Keratinocyte (primary cell): ENCODE data around the gene FBXO7. TPM values are rescaled to one million over a fixed set of nuclear protein-coding genes. Genes with fewer than 3 reads are reported as not detected.
A peak's percentile ranks its signal among the peaks of the same experiment; 100 is the strongest.

Source experiments
- DNase-seq: peaks from one replicate; pipeline ENCODE4 v3.0.0-alpha.2; 2011; ENCODE audit warnings: low read depth, missing footprints, low spot score
- FAIRE-seq: peaks from 2 replicates; lab custom pipeline; 2011; peaks lifted over from hg19 to GRCh38; lab: Jason Lieb, UNC
- H2AFZ ChIP-seq: 2 replicates; pipeline ENCODE4 v1.6.0; 2012; ENCODE audit warnings: low read length, control low read depth, inconsistent platforms; ENCODE audit not compliant: control insufficient read depth
- H3K27ac ChIP-seq: 2 replicates; pipeline ENCODE4 v1.5.1; 2011; ENCODE audit warnings: low read length; ENCODE audit not compliant: control insufficient read depth, insufficient read depth
- H3K27me3 ChIP-seq: 3 replicates; pipeline ENCODE4 v1.6.0; 2011; ENCODE audit warnings: low read length; ENCODE audit not compliant: control insufficient read depth, insufficient read depth; ENCODE audit errors: extremely low read depth
- H3K36me3 ChIP-seq, 2 experiments: 2 replicates in 1 of 2; 3 replicates in 1 of 2; pipeline ENCODE4 v1.5.1; 2011; ENCODE audit warnings: low read length in 2 of 2, mild to moderate bottlenecking in 1 of 2; ENCODE audit not compliant: control insufficient read depth in 2 of 2, insufficient read depth in 2 of 2; ENCODE audit errors: extremely low read depth in 1 of 2
- H3K4me1 ChIP-seq: 3 replicates; pipeline ENCODE4 v1.5.1; 2011; ENCODE audit warnings: low read length; ENCODE audit not compliant: control insufficient read depth, insufficient read depth; ENCODE audit errors: extremely low read depth
- H3K4me2 ChIP-seq: 3 replicates; pipeline ENCODE4 v1.6.0; 2011; ENCODE audit warnings: low read depth, low read length; ENCODE audit not compliant: control insufficient read depth, insufficient read depth; ENCODE audit errors: extremely low read depth
- H3K4me3 ChIP-seq, 3 experiments: fragments of 200-600 bp in 1 of 3; sonication (generic) in 1 of 3; 2 replicates in 2 of 3; 3 replicates in 1 of 3; pipeline ENCODE4 v1.5.1; 2011 to 2016; ENCODE audit warnings: low read length in 3 of 3, mild to moderate bottlenecking in 3 of 3, control low read depth in 2 of 3, inconsistent platforms in 1 of 3, low read depth in 1 of 3, mixed read lengths in 1 of 3, mixed run types in 1 of 3, moderate library complexity in 1 of 3; ENCODE audit not compliant: control insufficient read depth in 2 of 3, insufficient read depth in 2 of 3; ENCODE audit errors: extremely low read depth in 1 of 3
- H3K79me2 ChIP-seq: 2 replicates; pipeline ENCODE4 v1.6.0; 2012; ENCODE audit warnings: low read length; ENCODE audit not compliant: control insufficient read depth, insufficient read depth
- H3K9ac ChIP-seq: 3 replicates; pipeline ENCODE4 v1.6.0; 2011; ENCODE audit warnings: low read length; ENCODE audit not compliant: control insufficient read depth, insufficient read depth; ENCODE audit errors: extremely low read depth
- H3K9me1 ChIP-seq: 3 replicates; pipeline ENCODE4 v1.6.0; 2011; ENCODE audit warnings: low read length; ENCODE audit not compliant: control insufficient read depth, insufficient read depth; ENCODE audit errors: extremely low read depth
- H3K9me3 ChIP-seq: 2 replicates; pipeline ENCODE4 v1.5.1; 2012; ENCODE audit warnings: low read depth, low read length; ENCODE audit not compliant: control insufficient read depth
- H4K20me1 ChIP-seq: 3 replicates; pipeline ENCODE4 v1.6.0; 2011; ENCODE audit warnings: low read length; ENCODE audit not compliant: control insufficient read depth, insufficient read depth; ENCODE audit errors: extremely low read depth
- EZH2 ChIP-seq: IDR thresholded peaks from one replicate; pipeline ENCODE4 v1.6.1; 2012; ENCODE audit warnings: inconsistent platforms, mild to moderate bottlenecking, low read length, moderate library complexity
- dilution Hi-C: fragments of 300-500 bp; cut with MboI; formaldehyde crosslinking; loops from one replicate; pipeline ENCODE4 v1.7.0; 2020; ENCODE audit warnings: low sequenced_read_pairs; ENCODE audit not compliant: extremely low pct_ligation_motif_present
- polyA plus RNA-seq, 5 experiments: library from polyadenylated mRNA; depleted of rRNA in 3 of 5; stranded (reverse) in 3 of 5; stranded (forward) in 1 of 5; unstranded in 1 of 5; fragments of >200 nt; gene quantifications; 1 replicate in 1 of 5; 2 replicates in 3 of 5; 3 replicates in 1 of 5; pipeline versions ENCODE4 v1.2.1 to v1.2.3, GENCODE V29; 2011 to 2012; ENCODE audit warnings: missing spikeins in 2 of 5, low read depth in 1 of 5, low replicate concordance in 1 of 5
- TF ChIP-seq, protein P1 (sequence below), 3 experiments: IDR thresholded peaks in 1 of 3; conservative IDR thresholded peaks in 1 of 3; optimal IDR thresholded peaks in 1 of 3; 2 replicates in 2 of 3; 3 replicates in 1 of 3; pipeline versions ENCODE3 to v1.5.1; 2011; ENCODE audit warnings: low read length in 3 of 3, mild to moderate bottlenecking in 3 of 3, moderate library complexity in 2 of 3, control low read depth in 1 of 3, inconsistent platforms in 1 of 3; ENCODE audit not compliant: insufficient read depth in 2 of 3; ENCODE audit errors: extremely low read depth in 1 of 3

FBXO7 gene
- polyA plus RNA-seq, 1 donor (not counting 4 experiments of a cell fraction or from before 2014, with no cell fraction given) = 106 TPM

DNA sequence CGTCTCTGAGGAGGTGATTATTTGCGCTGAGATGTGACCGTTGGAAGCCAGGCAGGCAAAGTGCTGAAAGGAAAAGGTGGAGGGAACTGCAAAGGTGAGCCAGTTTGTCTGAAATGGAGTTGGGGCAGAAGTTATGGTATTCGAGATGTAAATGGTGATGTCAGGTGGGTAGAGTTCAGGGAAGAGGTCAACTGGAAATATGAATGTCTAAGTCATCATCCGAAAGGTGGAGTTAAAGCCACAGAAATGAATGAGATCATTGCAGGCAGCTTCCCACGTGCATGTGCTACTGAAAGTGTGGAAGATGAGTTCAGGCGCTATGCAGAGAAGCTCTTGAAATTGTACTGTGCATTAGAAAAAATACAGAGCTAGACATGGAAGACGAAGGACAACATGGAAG lies 8.1 kb upstream of the FBXO7 start:
- H3K27ac ChIP-seq = no peak overlapping the region
- FAIRE-seq (no peak), DNase-seq (no peak)
- peaks cover 4% of the 10 kb centered on the region for H3K4me1 ChIP-seq
- TF ChIP-seq, protein P1, sequence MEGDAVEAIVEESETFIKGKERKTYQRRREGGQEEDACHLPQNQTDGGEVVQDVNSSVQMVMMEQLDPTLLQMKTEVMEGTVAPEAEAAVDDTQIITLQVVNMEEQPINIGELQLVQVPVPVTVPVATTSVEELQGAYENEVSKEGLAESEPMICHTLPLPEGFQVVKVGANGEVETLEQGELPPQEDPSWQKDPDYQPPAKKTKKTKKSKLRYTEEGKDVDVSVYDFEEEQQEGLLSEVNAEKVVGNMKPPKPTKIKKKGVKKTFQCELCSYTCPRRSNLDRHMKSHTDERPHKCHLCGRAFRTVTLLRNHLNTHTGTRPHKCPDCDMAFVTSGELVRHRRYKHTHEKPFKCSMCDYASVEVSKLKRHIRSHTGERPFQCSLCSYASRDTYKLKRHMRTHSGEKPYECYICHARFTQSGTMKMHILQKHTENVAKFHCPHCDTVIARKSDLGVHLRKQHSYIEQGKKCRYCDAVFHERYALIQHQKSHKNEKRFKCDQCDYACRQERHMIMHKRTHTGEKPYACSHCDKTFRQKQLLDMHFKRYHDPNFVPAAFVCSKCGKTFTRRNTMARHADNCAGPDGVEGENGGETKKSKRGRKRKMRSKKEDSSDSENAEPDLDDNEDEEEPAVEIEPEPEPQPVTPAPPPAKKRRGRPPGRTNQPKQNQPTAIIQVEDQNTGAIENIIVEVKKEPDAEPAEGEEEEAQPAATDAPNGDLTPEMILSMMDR (optimal IDR thresholded peaks at IDR 0.05 in 1 of 3, IDR thresholded peaks at IDR 0.05 in 1 of 3, conservative IDR thresholded peaks at IDR 0.05 in 1 of 3; ENCODE audit: extremely low read depth in 1 of 3, insufficient read depth in 2 of 3, low read length in 3 of 3) = no peak
- no peak for TF ChIP-seq EZH2
- no peak overlapping the region for H3K4me3 ChIP-seq
- H3K9me1 ChIP-seq = no peaks in the 10 kb centered on the region
- no peak overlapping the region for H3K4me2 ChIP-seq
- H3K9ac ChIP-seq = no peak overlapping the region
- no peaks in the 10 kb centered on the region for H3K79me2 ChIP-seq
- dilution Hi-C loops = no loop called here
- H3K9me3 ChIP-seq = no peaks in the 10 kb centered on the region
- H2AFZ ChIP-seq = no peak overlapping the region
- H3K27me3 ChIP-seq = peaks cover 10% of the 10 kb centered on the region
- no peaks in the 10 kb centered on the region for H4K20me1 ChIP-seq
- H3K36me3 ChIP-seq = no peaks in the 10 kb centered on the region

DNA sequence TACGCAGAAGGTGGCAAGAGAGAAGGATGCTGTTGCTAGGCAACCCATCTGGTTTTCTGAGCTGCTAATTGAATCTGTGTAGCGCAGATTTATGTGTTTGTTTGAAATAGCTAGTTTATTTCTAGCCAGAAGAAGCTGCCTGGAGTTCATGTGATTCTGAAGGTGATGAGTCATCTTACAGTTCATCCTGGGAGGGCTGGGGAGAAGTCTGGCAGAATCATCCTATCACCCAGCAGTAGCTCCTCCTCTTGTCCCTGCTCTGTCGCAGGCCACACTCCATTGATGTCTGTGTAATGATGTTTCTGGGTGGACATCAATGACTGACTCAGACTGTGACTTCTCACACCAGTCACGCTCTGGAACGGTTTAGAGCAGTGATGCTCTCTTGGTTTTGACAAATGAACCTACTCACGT lies 4.8 kb upstream of the FBXO7 start:
- DNase-seq = no peak
- no peaks in the 10 kb centered on the region for H3K9me3 ChIP-seq
- peaks cover 8% of the 10 kb centered on the region for H3K4me1 ChIP-seq
- H2AFZ ChIP-seq = no peak overlapping the region
- no peak overlapping the region for H3K9ac ChIP-seq
- peak; percentile 65 for FAIRE-seq
- H3K36me3 ChIP-seq = no peaks in the 10 kb centered on the region
- H3K27me3 ChIP-seq = no peaks in the 10 kb centered on the region
- dilution Hi-C loops = no loop called here
- TF ChIP-seq, protein P1 (optimal IDR thresholded peaks at IDR 0.05 in 1 of 3, IDR thresholded peaks at IDR 0.05 in 1 of 3, conservative IDR thresholded peaks at IDR 0.05 in 1 of 3; ENCODE audit: extremely low read depth in 1 of 3, insufficient read depth in 2 of 3, low read length in 3 of 3) = no peak
- TF ChIP-seq EZH2 = no peak
- no peaks in the 10 kb centered on the region for H4K20me1 ChIP-seq
- no peak overlapping the region for H3K4me2 ChIP-seq
- H3K79me2 ChIP-seq = peaks cover under 1% of the 10 kb centered on the region
- no peaks in the 10 kb centered on the region for H3K9me1 ChIP-seq
- no peak overlapping the region for H3K27ac ChIP-seq
- H3K4me3 ChIP-seq = no peak overlapping the region
